ENCODE results near the gene PILRB.
"Not testable (repeated sequence)": the region's sequence is repeated elsewhere in the genome, so short reads cannot be mapped to it uniquely, and the experiment has no call there.

Gene PILRB

DNA sequence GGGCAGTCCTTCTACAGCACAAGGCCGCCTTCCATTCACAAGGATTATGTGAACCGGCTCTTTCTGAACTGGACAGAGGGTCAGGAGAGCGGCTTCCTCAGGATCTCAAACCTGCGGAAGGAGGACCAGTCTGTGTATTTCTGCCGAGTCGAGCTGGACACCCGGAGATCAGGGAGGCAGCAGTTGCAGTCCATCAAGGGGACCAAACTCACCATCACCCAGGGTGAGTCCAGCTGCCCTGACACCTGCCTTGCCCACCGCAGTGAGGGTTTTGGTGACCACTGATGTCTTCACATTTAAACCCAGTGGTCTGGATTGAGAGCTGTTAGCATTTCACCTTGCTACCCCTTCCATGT is 918 bp downstream of the PILRB start:
- Histone ChIP-seq H3K4me3 (ENCODE audit: low read depth, low read length) (no peak overlapping the region), H3K9ac (ENCODE audit: low read depth, low read length) (no peak overlapping the region), H3K9me3 (ENCODE audit: control insufficient read depth, insufficient read depth, low read length) (no peaks in the 10 kb centered on the region), H3K4me1 (ENCODE audit: control insufficient read depth, insufficient read depth, low read length) (no peaks in the 10 kb centered on the region), H3K27me3 (ENCODE audit: control insufficient read depth, insufficient read depth, low read length) (no peaks in the 10 kb centered on the region), H3K36me3 (ENCODE audit: control insufficient read depth, insufficient read depth, low read length) (peaks cover 72% of the 10 kb centered on the region)

DNA sequence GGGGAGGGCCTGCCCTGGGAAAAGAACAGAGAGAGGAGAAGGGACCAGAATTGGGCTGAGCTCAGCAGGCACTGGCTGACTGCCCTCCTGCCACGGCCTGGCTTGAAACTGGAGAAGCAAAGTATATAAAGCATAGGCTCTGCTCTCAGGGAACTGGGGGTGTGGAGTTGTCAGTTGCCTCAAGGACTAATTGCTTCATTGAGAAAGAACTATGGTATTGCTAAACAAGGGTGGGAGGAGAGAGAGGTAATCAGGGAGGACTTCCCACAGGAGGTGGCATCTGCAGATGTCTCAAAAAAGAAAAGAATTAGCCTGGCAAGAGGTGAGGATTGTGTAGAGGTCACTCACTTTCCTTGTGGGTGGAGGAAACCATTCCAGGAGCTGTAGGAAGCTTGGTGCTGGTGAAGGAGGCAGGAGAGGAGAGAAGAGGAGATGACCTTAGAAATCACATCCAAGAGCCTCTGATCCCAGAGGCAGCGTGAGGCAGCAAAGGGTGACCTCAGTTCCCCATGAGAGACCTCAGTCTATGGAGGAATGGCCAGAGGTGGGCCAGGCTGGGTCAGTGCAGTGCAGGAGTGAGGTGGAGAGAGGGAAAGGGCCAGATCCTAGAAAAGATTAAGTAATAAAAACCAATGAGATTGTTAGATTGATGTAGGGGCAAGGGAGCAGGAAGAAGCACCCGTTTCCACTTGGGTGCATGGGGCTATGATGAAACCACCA is 2.4 kb downstream of the PILRB start:
- Histone ChIP-seq H3K4me1 (ENCODE audit: control insufficient read depth, insufficient read depth, low read length) (no peaks in the 10 kb centered on the region), H3K36me3 (ENCODE audit: control insufficient read depth, insufficient read depth, low read length) (peaks cover 65% of the 10 kb centered on the region), H3K4me3 (ENCODE audit: low read depth, low read length) (no peak overlapping the region), H3K9ac (ENCODE audit: low read depth, low read length) (no peak overlapping the region), H3K27me3 (ENCODE audit: control insufficient read depth, insufficient read depth, low read length) (no peaks in the 10 kb centered on the region), H3K9me3 (ENCODE audit: control insufficient read depth, insufficient read depth, low read length) (no peaks in the 10 kb centered on the region)

DNA sequence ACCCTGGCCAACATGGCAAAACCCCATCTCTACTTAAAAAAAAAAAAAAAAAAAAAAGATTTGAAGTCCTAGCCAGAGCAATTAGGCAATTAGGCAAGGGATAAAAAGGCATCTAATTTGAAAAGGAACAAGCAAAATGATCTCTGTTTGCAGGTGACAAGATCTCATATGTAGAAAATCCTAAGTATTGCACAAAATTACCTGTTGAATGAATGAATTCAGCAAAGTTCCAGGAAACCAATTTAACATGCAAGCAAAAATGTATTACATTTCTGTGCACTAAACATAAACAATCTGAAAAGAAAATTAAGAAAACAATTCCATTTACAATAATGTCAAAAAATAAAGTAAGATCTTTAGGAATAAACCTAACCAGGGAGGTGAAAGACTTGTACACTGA is 5.2 kb downstream of the PILRB start:
- Histone ChIP-seq H3K9me3 (ENCODE audit: control insufficient read depth, insufficient read depth, low read length) (no peaks in the 10 kb centered on the region), H3K36me3 (ENCODE audit: control insufficient read depth, insufficient read depth, low read length) (peaks cover 39% of the 10 kb centered on the region), H3K27me3 (ENCODE audit: control insufficient read depth, insufficient read depth, low read length) (no peaks in the 10 kb centered on the region), H3K4me1 (ENCODE audit: control insufficient read depth, insufficient read depth, low read length) (no peaks in the 10 kb centered on the region), H3K9ac (ENCODE audit: low read depth, low read length) (no peak overlapping the region), H3K4me3 (ENCODE audit: low read depth, low read length) (no peak overlapping the region)

DNA sequence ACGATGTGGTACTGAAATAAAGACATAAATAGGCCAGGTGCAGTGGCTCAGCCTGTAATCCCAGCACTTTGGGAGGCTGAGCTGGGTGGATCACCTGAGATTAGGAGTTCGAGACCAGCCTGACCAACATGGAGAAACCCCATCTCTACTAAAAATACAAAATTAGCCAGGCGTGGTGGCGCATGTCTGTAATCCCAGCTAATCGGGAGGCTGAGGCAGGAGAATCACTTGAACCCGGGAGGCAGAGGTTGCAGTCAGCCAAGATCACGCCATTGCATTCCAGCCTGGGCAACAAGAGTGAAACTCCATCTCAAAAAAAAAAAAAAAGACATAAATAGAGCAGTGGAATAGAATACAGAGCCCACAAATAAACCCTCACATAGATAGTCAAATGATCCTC is 5.9 kb downstream of the PILRB start:
- H3K4me3 ChIP-seq (ENCODE audit: low read depth, low read length); H3K4me1 ChIP-seq (ENCODE audit: control insufficient read depth, insufficient read depth, low read length); H3K27me3 ChIP-seq (ENCODE audit: control insufficient read depth, insufficient read depth, low read length); H3K9ac ChIP-seq (ENCODE audit: low read depth, low read length); H3K9me3 ChIP-seq (ENCODE audit: control insufficient read depth, insufficient read depth, low read length): not testable (repeated sequence)
- H3K36me3 ChIP-seq (ENCODE audit: control insufficient read depth, insufficient read depth, low read length) = peaks cover 32% of the 10 kb centered on the region

DNA sequence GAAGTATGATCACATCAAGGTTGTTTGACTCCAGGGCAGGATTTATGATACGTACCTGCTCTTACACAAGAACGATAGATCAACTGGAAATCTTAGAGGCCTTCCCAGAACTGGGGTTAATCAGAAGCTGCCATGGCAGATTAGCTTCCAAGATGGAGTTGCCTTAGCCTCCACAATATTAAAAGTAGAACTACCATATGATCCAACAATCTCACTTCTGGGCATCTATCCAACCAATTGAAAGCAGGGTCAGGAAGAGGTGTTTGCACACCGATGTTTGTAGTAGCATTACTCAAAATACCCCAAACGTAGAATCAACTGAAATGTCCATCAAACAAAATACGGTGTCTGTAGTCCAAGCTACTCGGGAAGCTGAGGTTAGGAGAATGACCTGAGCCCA is 6.6 kb downstream of the PILRB start:
- Histone ChIP-seq H3K4me3 (ENCODE audit: low read depth, low read length) (no peak overlapping the region), H3K27me3 (ENCODE audit: control insufficient read depth, insufficient read depth, low read length) (no peaks in the 10 kb centered on the region), H3K9ac (ENCODE audit: low read depth, low read length) (no peak overlapping the region), H3K4me1 (ENCODE audit: control insufficient read depth, insufficient read depth, low read length) (peaks cover 3% of the 10 kb centered on the region), H3K9me3 (ENCODE audit: control insufficient read depth, insufficient read depth, low read length) (no peaks in the 10 kb centered on the region), H3K36me3 (ENCODE audit: control insufficient read depth, insufficient read depth, low read length) (peaks cover 30% of the 10 kb centered on the region)

DNA sequence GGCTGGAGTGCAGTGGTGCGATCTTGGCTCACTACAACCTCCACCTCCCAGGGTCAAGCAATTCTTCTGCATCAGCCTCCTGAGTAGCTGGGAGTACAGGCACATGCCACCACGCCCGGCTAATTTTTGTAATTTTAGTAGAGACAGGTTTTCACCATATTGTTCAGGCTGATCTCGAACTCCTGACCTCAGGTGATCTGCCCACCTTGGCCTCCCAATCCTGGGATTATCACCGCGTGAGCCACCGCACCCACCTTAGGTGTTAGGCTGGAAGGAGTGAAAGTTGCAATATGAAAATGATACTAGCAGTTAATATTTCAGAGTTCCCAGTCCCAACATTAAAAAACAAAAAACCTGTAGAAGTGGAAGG is 8.1 kb downstream of the PILRB start:
- peaks cover 21% of the 10 kb centered on the region for H3K36me3 ChIP-seq (ENCODE audit: control insufficient read depth, insufficient read depth, low read length)
- H3K4me3 ChIP-seq (ENCODE audit: low read depth, low read length); H3K9ac ChIP-seq (ENCODE audit: low read depth, low read length); H3K9me3 ChIP-seq (ENCODE audit: control insufficient read depth, insufficient read depth, low read length); H3K4me1 ChIP-seq (ENCODE audit: control insufficient read depth, insufficient read depth, low read length); H3K27me3 ChIP-seq (ENCODE audit: control insufficient read depth, insufficient read depth, low read length): not testable (repeated sequence)

DNA sequence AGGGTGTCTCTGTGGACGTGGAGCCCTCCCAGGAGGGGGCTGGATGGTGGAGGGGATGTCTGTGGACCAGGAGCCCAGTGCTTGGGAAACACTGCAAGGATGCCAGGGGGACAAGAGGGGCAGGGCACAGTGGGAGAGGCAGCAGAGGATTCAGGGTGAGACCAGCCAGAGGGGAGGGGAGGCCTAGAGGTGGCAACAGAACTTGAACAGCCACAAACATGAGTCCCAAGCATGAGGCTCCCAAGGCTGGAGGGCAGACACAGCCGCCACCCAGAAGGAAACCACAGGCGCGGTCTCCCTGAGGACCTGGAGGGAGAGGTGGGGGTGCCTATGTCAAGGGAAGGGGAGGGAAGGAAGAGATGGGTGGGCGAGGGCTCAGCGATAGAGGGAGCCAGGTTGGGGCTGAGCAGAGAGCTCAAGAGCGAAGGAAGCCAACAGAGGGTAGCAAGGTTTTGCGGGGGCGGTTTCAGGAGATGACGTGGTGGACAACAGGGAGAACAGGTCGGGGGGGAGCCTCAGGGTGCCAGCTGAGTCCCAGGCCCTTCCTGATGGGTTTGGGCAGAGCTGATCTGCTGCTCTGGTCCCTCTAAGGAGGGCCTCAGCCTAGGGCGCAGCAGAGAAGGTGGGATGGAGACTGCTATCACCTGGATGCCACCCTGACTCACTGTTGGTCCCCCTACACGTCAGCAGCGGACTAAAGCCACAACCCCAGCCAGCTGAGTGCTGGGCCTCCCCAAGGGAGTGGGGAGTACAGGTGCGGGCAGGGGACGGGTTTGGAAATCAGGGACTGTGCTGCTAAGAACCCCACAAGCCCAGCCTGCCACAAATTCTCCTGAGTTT is 8.7 kb downstream of the PILRB start:
- Histone ChIP-seq H3K9ac (ENCODE audit: low read depth, low read length) (no peak overlapping the region), H3K36me3 (ENCODE audit: control insufficient read depth, insufficient read depth, low read length) (peaks cover 14% of the 10 kb centered on the region), H3K4me1 (ENCODE audit: control insufficient read depth, insufficient read depth, low read length) (peaks cover 5% of the 10 kb centered on the region), H3K4me3 (ENCODE audit: low read depth, low read length) (no peak overlapping the region), H3K9me3 (ENCODE audit: control insufficient read depth, insufficient read depth, low read length) (no peaks in the 10 kb centered on the region), H3K27me3 (ENCODE audit: control insufficient read depth, insufficient read depth, low read length) (no peaks in the 10 kb centered on the region)

DNA sequence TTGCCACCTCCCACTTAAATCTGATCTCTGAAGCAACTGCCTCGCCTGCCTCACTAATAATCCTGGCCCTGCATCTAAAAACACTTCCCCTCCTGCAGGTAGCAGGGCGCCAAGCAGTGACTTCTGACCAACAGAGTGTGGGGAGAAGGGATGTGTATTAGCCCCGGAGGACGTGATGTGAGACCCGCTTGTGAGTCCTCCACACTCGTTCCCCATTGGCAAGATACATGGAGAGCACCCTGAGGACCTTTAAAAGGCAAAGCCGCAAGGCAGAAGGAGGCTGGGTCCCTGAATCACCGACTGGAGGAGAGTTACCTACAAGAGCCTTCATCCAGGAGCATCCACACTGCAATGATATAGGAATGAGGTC is 9.3 kb downstream of the PILRB start:
- no peak overlapping the region for H3K9ac ChIP-seq (ENCODE audit: low read depth, low read length)
- no peak overlapping the region for H3K4me3 ChIP-seq (ENCODE audit: low read depth, low read length)
- peaks cover 5% of the 10 kb centered on the region for H3K4me1 ChIP-seq (ENCODE audit: control insufficient read depth, insufficient read depth, low read length)
- H3K36me3 ChIP-seq (ENCODE audit: control insufficient read depth, insufficient read depth, low read length) = peaks cover 10% of the 10 kb centered on the region
- no peaks in the 10 kb centered on the region for H3K27me3 ChIP-seq (ENCODE audit: control insufficient read depth, insufficient read depth, low read length)
- H3K9me3 ChIP-seq (ENCODE audit: control insufficient read depth, insufficient read depth, low read length) = no peaks in the 10 kb centered on the region

DNA sequence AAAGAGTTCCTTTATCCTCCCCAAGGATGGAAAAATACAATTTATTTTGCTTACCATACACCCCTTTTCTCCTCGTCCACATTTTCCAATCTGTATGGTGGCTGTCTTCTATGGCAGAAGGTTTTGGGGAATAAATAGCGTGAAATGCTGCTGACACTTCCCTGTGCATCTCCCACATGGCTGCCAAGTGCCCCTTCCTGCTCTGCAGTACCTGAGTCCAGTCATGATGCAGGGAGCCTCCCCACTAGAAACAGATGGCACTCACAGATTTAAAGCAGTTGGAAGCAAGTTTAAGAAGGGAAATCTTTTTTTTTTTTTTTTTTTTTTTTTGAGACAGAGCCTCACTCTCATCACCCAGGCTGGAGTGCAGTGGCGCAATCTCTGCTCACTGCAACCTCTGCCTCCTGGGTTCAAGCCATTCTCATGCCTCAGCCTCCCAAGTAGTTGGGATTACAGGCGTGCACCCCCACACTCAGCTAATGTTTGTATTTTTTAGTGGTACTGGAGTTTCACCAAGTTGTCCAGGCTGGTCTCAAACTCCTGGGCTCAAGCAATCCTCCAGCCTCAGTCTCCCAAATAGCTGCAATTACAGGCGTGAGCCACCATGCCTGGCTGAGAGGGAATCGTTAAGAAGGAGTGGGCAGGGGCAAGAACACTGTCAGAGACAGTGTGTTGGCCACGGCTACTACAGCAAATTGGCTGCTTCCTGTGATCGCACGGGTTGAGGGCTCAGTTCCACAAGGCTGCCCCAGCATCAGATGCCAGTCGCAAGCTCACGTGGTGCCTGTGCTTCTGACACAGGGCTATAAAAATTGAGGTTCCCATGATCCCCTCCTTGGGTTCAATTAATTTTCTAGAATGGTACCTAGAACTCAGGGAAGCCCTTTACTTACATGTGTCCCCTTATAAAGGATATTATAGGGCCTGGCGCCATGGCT is 10.0 kb downstream of the PILRB start:
- H3K4me1 ChIP-seq (ENCODE audit: control insufficient read depth, insufficient read depth, low read length) = peaks cover 5% of the 10 kb centered on the region
- H3K27me3 ChIP-seq (ENCODE audit: control insufficient read depth, insufficient read depth, low read length) = no peaks in the 10 kb centered on the region
- H3K9me3 ChIP-seq (ENCODE audit: control insufficient read depth, insufficient read depth, low read length) = no peaks in the 10 kb centered on the region
- no peak overlapping the region for H3K9ac ChIP-seq (ENCODE audit: low read depth, low read length)
- peaks cover 8% of the 10 kb centered on the region for H3K36me3 ChIP-seq (ENCODE audit: control insufficient read depth, insufficient read depth, low read length)
- no peak overlapping the region for H3K4me3 ChIP-seq (ENCODE audit: low read depth, low read length)

DNA sequence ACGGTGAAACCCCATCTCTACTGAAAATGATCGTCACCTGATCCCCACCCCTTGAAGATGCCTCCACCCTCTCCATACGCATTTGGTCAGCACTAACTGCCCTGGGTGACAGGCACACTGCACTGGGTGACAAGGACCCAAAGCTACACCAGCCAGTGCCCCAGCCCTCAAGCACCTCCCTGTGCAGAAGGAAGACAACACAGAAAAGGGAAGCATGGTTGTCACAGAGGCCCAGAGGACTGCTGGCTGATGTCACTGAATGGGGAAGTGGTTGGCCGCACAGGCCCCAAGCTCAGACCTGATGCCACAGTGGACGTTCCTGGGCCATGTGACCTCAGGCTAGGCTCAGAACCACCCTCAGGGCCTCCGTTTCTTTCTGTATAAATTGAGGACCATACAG is 11.2 kb downstream of the PILRB start:
- H3K27me3 ChIP-seq (ENCODE audit: control insufficient read depth, insufficient read depth, low read length) = no peaks in the 10 kb centered on the region
- H3K9ac ChIP-seq (ENCODE audit: low read depth, low read length) = no peak overlapping the region
- H3K36me3 ChIP-seq (ENCODE audit: control insufficient read depth, insufficient read depth, low read length) = peaks cover 8% of the 10 kb centered on the region
- no peak overlapping the region for H3K4me3 ChIP-seq (ENCODE audit: low read depth, low read length)
- H3K9me3 ChIP-seq (ENCODE audit: control insufficient read depth, insufficient read depth, low read length) = no peaks in the 10 kb centered on the region
- H3K4me1 ChIP-seq (ENCODE audit: control insufficient read depth, insufficient read depth, low read length) = peaks cover 5% of the 10 kb centered on the region

DNA sequence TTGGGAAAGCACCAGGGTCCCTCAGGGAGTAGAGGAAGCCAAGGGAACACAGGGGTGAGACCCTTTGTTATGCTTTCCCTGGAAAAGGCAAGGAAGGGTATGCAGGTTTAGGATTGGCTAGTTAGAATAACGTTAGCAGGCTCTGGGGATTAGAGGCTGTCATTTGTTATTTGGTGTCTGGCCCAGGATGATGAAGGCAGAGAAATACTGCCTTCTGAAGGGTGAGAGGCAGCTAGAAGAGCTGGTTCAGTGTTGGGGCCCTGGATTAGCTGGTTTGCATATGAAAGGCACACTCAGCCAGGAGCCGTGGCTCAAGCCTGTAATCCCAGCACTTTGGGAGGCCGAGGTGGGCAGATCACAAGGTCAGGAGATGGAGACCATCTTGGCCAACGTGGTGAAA is 12.4 kb downstream of the PILRB start:
- no peak overlapping the region for H3K4me3 ChIP-seq (ENCODE audit: low read depth, low read length)
- H3K4me1 ChIP-seq (ENCODE audit: control insufficient read depth, insufficient read depth, low read length) = peaks cover 5% of the 10 kb centered on the region
- H3K27me3 ChIP-seq (ENCODE audit: control insufficient read depth, insufficient read depth, low read length) = no peaks in the 10 kb centered on the region
- H3K36me3 ChIP-seq (ENCODE audit: control insufficient read depth, insufficient read depth, low read length) = peaks cover 5% of the 10 kb centered on the region
- no peaks in the 10 kb centered on the region for H3K9me3 ChIP-seq (ENCODE audit: control insufficient read depth, insufficient read depth, low read length)
- H3K9ac ChIP-seq (ENCODE audit: low read depth, low read length) = no peak overlapping the region
